GM18498 (cell line): ENCODE results near the gene PDK4.

Source experiments
- ATAC-seq: cut with Tn5 transposase; IDR thresholded peaks from one replicate; pipeline ENCODE4 v1.9.1; 2021; ENCODE audit warnings: mild to moderate bottlenecking, moderate library complexity; ENCODE audit not compliant: unreplicated experiment

The PDK4 gene

DNA sequence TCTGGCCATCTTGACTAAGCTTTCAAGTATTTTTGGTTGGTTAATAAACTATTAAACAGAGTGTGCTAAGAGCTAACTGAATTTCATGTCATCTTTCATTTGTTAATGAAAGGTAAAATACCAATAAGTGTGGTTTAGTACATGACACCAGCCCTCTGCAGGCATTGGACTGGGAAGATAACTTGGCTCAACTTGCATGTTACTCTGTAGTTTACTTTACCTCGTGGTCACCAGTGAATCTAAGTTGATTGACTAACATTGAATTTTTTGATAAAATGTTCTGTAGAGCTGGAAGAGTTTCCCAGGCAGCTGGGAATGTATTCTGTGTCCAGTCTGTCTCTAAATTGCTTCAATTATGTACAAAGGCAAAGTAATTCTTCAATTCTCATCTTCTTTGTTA, 60.7 kb downstream of the PDK4 start:
- ATAC-seq = no peak

DNA sequence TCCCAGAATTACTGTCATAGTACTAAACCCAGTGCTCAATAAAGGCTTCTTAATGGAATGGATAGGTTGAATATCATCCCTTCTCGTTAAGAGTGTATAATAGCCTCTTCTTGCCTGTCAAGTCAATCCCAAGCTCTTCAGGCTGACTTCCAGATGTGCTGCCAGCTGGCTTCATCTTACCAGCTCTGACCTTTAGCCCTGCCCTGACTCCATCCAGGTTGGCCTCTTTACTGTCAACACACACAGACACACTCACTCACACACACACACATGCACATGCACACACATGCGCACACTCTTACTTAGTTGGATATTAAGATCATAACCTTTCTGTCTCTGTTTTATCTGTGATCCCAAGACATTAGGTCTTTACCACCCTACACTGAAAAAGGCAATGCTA, 61.5 kb downstream of the PDK4 start:
- no peak for ATAC-seq
